ENCODE measurements around the gene CEND1.

- TF ChIP-seq CTCF (IDR thresholded peaks at IDR 0.05; ENCODE audit: poor library complexity) = no peak
- TF ChIP-seq EZH2phosphoT487 (IDR thresholded peaks at IDR 0.05; ENCODE audit: low read depth, severe bottlenecking, unreplicated experiment) = no peak
Observed at GRCh38 chr11:802693-803466, 13.0 kb upstream of the CEND1 start.

All from hepatocyte (in vitro differentiated cells).